Erythroblast (primary cell): ENCODE results near the gene TFAP2A.

Experiments used
- GATA1 ChIP-seq: IDR thresholded peaks from 2 replicates; pipeline ENCODE4 v1.6.1; 2011; ENCODE audit warnings: low read depth, mild to moderate bottlenecking, control low read depth, low read length, moderate library complexity
- POLR2A ChIP-seq: IDR thresholded peaks from 2 replicates; pipeline ENCODE4 v1.6.1; 2011; ENCODE audit warnings: mild to moderate bottlenecking, low read length

- TF ChIP-seq POLR2A, result no peak
- TF ChIP-seq GATA1, result no peak
Measured at GRCh38 chr6:10407018-10407673, 7.7 kb downstream of the TFAP2A start.
